Activated CD4-positive, alpha-beta T cell treated with anti-CD3 and anti-CD28 coated beads for 4 hours (primary cell): ENCODE measurements around the gene SRBD1.

Experiments
- DNase-seq, 2 donors: peaks; one replicate each; pipeline ENCODE4 v3.0.0-alpha.2; 2020

Gene SRBD1

GRCh38 chr2:45353879-45354278, 257.2 kb downstream of the SRBD1 start:
- DNase-seq, result no peak

GRCh38 chr2:45352506-45352905, 258.6 kb downstream of the SRBD1 start:
- no peak for DNase-seq

GRCh38 chr2:45345331-45346234, 265.5 kb downstream of the SRBD1 start:
- no peak for DNase-seq

- no peak for DNase-seq
Observed at GRCh38 chr2:45344502-45344901, 266.6 kb downstream of the SRBD1 start.

- no peak for DNase-seq
Observed at GRCh38 chr2:45344071-45344470, 267.0 kb downstream of the SRBD1 start.

GRCh38 chr2:45343251-45344017, 267.6 kb downstream of the SRBD1 start:
- DNase-seq, result no peak

- DNase-seq, result no peak
Observed at GRCh38 chr2:45340318-45340717, 270.7 kb downstream of the SRBD1 start.

- no peak for DNase-seq
Observed at GRCh38 chr2:45339253-45339652, 271.8 kb downstream of the SRBD1 start.
